Skin epidermis (tissue), 12 donors: ENCODE measurements around the gene HNRNPC.
"Not testable (repeated sequence)": the region's sequence is repeated elsewhere in the genome, so short reads cannot be mapped to it uniquely, and the experiment has no call there.

ENCODE experiments used
- H3K27ac ChIP-seq, 21 experiments: fragments of 200-600 bp; sonication (generic) in 11 of 21; one replicate each; pipeline ENCODE4 v1.5.0; 2020; ENCODE audit warnings: mild to moderate bottlenecking in 3 of 21, inconsistent platforms in 2 of 21, moderate library complexity in 2 of 21
- H3K4me3 ChIP-seq, 7 experiments: fragments of 200-600 bp; sonication (generic) in 2 of 7; one replicate each; pipeline ENCODE4 v1.5.0; 2020; ENCODE audit warnings: inconsistent platforms in 2 of 7, mild to moderate bottlenecking in 2 of 7, moderate library complexity in 1 of 7

HNRNPC gene

DNA sequence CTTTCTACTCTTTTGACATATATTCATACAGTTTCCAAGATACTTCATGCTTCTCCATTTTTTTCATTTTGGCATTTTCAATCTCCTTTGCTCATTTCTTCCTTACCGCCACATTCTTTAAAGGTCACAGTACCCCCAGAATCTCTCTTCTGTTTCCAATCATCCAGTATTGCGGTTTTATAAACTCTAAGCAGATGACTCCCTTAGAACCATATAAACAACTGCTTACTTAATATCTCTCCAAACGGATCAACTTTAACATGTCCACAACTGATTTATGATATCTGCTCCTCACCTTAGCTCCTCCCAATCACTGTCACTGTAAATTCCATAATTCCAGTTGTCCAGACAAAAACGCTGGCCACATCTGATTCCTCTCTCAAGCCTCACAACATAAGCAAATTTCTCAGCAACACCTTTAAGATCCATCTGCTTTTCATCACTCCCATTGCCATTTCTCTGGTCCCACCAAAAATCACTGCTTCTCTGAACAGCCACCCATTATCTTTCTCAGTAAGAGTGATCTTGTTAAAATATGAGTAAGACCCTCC, 49.6 kb downstream of the HNRNPC start:
- no peak overlapping the region for H3K27ac ChIP-seq
- H3K4me3 ChIP-seq, result no peak overlapping the region

DNA sequence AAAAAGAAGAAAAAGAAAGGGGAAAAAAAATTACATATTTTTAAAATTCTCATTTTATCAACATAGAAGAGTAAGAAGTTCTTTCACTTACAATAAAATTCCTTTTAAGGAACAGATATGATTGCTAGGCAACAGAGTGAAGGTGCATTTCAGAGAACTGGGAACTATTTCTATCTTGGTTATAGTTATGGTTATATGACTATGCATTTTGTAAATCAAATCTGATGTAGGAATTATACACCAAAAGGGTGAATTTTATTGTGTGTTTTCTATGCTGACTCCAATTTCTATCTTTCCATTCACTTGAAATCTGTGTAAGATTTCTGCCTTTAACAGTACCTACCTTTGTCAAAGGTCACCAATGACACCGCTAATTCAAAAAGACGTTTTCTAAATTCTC, 50.1 kb downstream of the HNRNPC start:
- Histone ChIP-seq H3K4me3 (no peak overlapping the region), H3K27ac (peak overlapping the region in 1 of 21 experiments; percentile 35)

DNA sequence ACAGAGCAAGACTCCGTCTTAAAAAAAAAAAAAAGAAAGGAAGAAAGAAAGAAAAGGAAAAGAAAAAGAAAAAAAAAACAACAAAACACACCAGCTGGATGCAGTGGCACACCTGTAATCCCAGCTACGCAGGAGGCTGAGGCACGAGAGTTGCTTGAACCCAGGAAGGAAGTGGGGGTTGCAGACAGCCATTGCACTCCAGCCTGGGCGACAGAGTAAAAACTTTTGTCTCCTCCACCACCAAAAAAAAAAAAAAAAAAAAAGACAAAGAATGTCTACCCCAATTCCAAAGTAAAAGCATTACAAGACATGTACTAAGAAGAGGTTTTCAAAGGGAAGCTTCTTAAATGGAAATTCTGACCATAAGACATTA, 53.4 kb downstream of the HNRNPC start:
- H3K4me3 ChIP-seq, result no peak overlapping the region
- H3K27ac ChIP-seq, result no peak overlapping the region

DNA sequence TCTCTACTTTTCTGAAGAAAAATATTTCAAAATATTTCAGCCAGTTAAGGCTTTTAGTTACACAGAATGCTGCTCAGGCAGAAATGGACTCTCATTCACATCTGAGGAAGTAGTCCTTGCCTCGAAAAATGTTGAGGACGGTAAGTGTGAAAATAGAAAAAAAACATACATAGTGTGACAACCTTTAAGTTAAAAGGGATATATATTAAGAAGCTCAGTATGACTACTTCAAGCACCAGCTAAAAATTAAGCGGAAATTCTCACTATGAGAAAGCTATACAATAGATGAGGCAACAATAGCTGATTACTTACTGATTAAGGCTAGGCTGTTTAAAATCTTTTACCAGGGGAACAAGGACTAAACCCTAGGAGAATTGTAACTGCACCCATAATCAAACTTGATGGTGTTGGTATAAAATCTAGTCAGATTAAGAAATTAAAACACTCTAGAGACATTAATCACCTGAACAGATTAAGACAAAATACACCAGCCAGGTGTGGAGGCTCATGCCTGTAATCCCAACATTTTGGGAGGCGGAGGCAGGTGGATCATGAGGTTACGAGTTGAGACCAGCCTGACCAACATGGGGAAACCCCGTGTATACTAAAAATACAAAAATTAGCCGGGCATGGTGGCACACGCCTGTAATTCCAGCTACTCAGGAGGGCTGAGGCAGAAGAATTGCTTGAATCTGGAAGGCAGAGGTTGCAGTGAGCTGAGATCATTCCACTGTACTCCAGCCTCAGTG, 53.9 kb downstream of the HNRNPC start:
- no peak overlapping the region for H3K4me3 ChIP-seq
- H3K27ac ChIP-seq, result no peak overlapping the region

DNA sequence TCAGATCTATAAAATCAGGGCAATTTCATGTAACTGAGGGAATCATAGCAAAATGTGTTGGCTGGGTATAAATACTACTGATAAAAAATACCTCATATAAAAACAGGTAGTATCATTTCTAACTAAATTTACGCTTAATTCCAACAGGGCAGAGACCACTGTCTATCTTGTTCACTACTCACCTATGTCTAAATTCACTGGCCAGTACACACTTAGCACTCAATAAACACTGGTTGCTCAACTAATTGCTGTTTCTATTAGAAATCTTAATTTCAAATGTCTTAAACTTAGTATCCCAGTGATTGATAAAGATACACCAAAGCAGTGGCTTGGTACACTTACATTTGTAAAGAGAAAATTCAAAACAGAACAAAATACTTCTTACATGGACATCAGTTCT, 55.6 kb downstream of the HNRNPC start:
- Histone ChIP-seq H3K4me3 (no peak overlapping the region), H3K27ac (no peak overlapping the region)

DNA sequence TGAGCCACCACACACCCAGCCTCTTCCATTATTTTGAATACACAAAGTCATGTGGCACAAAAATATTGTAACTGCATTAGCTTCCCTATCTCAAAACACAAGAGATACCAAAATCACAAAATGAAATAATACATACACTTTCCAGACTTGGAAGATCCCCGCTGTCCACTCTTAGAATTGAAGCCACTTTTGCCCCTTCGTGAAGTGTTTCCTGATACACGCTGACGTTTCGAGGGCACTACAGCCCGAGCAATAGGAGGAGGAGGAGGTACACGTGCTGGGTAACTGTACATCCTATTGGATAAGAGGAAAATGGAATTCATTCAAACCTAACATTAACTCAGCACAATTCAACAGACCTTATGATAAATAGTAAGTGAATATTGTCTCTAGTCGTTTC, 56.4 kb downstream of the HNRNPC start:
- not testable (repeated sequence) for H3K4me3 ChIP-seq, H3K27ac ChIP-seq

DNA sequence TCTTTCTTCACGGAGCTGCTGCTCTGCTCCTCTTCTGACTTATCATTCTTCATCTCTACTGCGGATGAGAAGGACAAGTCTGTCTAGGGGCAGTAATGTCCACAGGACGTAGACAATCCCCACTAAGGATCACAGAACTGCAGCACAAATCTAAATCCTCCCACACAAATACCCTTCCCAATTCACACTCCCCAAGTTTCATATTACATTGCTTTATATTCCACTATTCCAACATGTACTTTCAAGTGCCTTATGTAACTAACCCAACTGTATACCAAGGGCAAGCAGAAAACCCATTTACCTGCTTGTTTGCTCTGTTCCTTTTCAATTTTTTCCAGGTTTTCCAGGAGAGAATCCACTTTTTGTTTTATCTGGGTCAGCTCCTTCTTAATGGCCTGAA, 57.7 kb downstream of the HNRNPC start:
- H3K27ac ChIP-seq, result no peak overlapping the region
- no peak overlapping the region for H3K4me3 ChIP-seq

DNA sequence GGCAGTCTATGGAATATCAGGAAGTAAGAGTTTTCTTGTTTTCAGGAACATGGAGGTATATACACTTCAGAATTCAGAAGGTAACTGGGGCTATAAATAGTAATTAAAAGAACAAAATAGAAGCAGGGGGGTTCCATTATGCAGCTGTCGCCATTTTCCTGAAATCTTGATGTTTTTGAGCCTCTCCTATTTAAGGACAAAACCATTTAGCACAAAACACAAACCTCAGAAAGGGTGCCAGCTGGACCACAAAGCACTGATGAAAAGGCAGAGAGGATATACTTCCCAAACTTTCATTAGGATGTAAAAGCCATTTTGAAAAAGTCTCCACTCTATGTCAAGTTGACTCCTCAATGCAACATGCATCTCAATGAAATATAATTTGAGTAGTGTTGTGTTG, 59.2 kb downstream of the HNRNPC start:
- no peak overlapping the region for H3K4me3 ChIP-seq
- no peak overlapping the region for H3K27ac ChIP-seq

DNA sequence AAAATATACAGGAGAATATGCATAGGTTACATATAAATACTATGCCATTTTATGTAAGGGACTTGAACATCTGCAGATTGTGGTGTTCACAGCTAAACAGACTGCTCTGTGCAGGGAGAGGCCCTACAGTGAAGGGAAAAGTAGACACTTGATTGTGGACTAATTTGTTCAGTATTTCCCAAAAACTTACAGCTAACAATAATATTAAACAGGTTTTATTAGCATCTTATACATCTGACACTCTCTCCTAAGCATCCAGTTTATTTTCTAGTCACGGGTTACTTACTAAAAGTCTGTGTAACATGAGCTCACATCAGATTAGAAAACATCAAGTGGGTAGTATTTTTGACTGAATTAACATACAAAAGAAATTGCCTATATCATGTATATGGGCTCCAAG, 60.1 kb downstream of the HNRNPC start:
- no peak overlapping the region for H3K4me3 ChIP-seq
- H3K27ac ChIP-seq, result no peak overlapping the region

DNA sequence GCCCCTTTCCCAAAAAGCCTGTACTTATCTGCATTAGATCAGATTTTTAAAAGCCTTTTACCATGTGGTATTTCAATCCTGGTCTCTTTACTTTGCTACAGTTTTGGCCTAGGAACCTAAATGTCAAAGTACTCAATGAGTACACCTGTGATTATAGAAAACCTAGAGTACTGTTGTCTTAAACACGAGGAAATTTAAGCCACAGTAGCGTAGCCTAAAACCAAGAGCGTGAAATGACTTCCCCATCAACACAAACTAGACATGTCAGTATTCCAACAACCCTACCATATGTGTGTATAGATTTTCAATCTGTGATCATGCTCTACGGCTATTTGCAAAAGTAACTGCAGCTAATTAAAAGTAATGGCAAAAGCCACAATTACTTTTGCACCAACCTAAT, 60.7 kb downstream of the HNRNPC start:
- no peak overlapping the region for H3K4me3 ChIP-seq
- no peak overlapping the region for H3K27ac ChIP-seq

DNA sequence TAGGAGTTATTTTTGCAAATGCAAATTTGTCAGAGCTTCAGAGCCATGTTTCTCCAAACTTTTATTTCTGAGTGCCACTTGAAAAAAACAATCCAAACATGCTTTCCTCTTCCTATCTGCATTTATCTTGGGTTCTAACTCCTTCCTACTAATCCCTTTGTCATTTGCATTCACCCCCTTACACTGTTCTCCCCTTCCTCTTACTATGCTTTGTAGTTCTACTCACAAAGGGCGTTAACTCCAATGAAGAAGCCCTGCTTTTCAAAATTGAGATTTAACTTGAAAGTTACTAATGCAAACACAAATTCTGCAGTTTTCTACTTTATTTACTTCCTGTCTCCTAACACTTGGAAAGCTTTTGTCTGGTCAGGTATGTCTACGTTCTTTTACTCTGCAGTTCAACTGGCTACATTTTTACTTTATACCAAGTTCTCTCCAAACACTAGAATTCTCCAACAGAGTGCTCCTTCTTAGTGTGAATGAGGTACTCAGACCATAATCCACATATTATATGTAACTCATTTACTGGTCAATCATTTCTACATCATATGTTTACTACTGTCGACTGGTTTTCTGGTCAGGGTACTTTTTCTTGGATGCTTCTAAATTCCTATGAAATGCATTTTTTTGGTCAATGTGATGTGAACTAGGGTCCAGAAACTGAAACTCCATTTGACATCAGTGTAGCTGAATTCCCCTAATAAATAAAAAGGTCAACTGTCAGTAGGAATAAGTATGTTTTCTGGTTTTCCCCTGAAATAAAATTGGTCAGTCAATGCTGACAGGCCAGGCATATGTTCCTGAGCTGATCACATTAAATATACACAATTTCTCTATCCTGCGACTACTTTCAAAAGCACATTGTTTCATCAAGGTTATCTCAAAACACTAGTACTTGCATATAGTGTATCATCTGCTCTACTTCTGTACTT, 62.2 kb downstream of the HNRNPC start:
- no peak overlapping the region for H3K4me3 ChIP-seq
- no peak overlapping the region for H3K27ac ChIP-seq

DNA sequence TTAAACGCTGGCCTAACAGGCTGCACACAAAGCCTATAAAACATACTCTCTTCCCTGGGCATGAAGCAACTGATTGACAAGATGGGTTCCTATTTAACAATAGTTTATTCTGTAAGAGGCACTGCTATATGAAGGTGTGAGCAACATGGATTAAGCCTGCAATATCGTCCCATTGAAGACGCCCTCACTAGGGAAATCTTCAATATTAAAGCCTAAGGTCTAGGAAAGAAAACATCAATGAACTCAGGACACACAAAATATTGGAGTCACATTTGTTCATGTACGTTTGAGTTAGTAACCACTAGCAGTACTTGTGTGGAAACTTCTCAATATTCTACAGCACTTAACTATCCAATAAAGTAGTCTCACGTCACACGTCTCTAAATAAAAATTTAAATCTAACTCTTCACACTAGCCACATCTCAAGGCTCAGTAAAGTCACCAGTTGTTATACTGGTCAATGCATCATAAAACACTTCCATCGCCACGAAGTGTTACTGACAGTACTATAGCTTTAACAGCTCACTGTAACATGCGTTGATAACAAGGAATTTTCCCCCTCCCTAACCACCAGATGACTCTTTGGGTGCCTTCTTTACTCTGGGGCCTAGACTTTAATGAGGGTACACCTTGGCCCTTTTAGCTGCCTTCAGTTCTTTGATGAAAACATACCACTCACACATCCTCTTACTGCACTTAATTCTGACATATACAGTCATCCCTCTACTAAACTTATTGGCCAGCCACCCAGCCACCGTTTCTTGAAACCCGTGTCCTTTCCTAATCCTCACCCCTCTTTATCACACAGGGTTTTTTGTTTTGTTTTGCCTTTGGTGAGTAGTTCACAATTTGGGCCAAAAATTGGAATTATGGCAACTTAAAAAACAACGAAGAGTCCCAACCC, 63.3 kb downstream of the HNRNPC start:
- H3K27ac ChIP-seq, result no peak overlapping the region
- no peak overlapping the region for H3K4me3 ChIP-seq

DNA sequence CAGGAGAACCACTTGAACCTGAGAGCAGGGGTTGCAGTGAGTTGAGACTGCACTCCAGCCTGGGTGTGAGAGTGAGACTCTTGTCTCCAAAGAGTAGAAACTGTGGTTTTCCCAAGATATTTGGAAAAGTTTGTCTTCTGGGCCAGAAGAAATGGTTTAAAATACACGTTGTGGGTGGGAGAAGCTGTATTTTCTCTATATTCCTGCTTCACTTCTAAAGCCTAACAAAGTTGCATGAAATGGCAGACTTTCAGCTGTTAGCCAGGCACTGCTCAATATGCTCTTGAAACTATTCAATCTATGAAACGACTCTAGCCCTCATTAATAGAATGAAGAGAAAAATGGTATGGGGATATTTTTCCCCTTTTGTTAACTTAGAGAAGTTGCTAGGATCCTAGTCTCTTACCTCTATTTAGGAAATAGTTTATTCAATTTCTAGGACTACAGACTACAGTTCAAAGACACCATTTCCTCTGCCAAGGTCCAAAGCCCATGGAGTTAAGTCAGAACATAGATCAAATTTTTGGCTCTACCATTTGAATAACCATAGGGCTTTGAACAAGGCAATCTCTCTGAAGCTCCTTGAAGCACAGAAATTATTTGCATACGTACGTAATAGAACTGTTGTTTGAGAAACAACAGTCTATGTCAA, 64.1 kb downstream of the HNRNPC start:
- H3K27ac ChIP-seq, result no peak overlapping the region
- H3K4me3 ChIP-seq, result no peak overlapping the region

DNA sequence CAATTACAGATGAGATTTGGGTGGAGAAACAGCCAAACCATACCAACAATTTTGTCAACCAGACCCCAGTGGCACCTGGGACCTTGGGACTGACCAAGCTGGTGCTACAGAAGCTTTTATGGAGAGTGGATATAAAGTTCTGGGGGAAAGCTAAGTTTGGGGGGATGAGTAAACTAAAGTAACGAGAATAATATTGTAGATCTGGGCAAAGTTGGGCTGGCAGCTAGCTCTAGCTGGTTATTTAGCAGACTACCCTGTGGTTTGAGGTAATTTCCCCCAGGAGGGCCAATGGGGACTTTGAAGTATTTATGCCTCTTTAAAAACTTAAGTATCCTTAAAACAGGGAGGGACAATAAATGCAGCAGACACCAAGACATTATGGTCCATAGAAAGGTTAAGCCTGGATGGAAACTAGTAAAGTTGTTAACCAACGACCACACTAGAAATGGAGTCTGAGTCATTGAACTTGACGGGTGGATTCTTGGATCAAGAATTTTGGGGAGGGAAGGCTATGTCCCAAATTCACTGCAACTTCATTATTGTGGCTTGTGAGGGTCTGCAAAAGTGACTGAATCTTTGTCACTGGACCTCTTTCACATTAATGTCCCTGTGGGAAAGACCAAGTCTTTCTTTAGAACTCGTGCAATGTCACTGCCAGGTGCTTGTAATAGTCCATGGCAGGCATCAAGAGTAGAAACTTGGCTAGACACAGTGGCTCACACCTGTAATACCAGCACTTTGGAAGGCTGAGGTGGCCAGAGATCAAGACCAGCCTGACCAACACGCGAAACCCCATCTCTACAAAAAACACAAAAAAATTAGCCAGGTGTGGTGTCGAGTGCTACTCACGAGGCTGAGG, 64.8 kb downstream of the HNRNPC start:
- no peak overlapping the region for H3K27ac ChIP-seq
- no peak overlapping the region for H3K4me3 ChIP-seq

DNA sequence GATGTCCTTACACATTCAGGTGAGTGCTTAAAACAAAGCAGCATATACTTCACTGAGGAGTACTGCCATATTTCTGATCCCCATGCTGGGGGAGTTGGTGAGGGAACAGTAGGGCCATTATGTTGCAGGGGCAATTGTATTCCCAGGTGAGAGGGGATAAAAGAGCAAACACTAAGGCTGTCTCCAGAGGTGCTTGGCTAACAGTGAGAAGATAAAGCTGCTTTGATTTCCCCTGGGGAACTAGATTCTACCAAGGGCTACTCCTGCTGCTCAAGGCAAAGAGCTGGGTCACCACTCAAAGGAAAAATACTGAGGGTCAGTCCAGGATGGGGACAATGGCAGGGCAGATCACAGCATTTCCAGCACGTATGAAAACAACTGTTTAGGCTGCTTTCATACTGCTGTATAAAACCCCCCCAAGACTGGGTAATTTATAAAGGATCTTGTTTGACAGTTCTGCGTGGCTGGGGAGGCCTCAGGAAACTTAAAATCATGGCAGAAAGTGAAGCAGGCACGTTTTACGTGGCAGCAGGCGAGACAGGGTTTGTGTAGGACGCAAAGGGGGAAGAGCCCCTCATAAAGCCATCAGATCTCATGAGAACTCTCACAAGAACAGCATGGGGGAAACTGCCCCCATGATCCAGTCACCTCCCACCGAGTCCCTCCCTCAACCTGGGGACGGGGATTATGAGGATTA, 65.6 kb downstream of the HNRNPC start:
- Histone ChIP-seq H3K27ac (no peak overlapping the region), H3K4me3 (no peak overlapping the region)

DNA sequence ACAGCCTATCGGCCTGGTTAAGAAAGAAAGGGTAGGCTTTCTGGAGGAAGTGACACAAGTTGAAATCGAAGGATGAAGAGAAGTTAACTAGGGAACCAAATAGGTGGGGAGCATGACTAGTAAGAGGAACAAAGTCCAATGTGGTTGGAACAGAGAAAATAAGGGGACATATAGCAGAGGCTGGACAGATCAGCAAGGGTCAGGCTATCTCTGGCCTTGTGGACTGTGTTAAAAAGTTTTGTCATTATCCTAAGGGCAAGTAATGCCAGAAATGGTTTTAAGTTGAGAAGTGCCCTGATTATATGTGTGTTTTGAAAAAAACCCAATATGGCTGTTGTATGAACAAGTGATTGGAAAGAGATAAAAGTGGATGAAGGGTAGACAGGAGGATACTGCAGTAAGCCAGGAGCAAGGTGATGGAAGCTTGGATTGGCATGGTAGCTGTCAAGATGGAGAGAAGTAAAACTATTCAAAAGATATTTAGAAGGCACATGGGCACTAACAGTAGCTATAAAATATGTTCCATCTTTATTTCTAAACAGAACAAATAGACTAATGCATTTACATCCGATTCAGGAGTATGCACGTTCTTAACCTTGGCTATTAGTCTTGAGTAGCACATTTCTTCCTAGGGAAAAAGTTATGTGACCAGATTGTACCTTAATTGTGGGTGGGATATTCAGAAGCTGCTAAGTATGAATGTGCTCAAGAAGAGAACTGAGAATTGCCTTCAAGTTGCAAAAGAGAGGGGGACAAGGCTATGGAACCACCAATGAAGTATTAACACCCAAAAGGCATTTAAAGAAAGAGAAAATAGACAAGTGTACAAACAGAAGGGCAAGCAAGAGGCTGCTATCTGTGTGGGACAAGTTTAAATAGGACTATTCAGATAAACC, 66.5 kb downstream of the HNRNPC start:
- Histone ChIP-seq H3K4me3 (no peak overlapping the region), H3K27ac (no peak overlapping the region)
